Spleen (tissue), 7 donors: ENCODE results near the gene WBP4.

Source experiments
- POLR2A ChIP-seq, 3 donors: fragments of 450-650 bp; IDR thresholded peaks; one replicate each; pipeline ENCODE4 v1.5.1; 2017; ENCODE audit warnings: antibody characterized with exemption in 3 of 3, mild to moderate bottlenecking in 1 of 3
- POLR2AphosphoS5 ChIP-seq, 3 donors: sonication (generic); formaldehyde crosslinking; IDR thresholded peaks; one replicate each; pipeline ENCODE4 v1.5.1; 2017; ENCODE audit warnings: antibody characterized with exemption in 3 of 3
- TF ChIP-seq, protein P1 (sequence below), 11 experiments: fragments of 200-600 bp in 7 of 11; fragments of 450-650 bp in 4 of 11; sonication (generic) in 4 of 11; IDR thresholded peaks in 8 of 11; conservative IDR thresholded peaks in 3 of 11; 1 replicate in 7 of 11; 2 replicates in 4 of 11; pipeline versions ENCODE4 v1.4.0 to v1.8.0; 2016 to 2021; ENCODE audit warnings: antibody characterized with exemption in 11 of 11, inconsistent platforms in 4 of 11, mild to moderate bottlenecking in 1 of 11
- donor health status: DM: no; HTN: no; CAD: no; lungs with moderate emphysema.
- donor health status: DM: no; HTN: no; CAD: no.
- donor health status: DM: no; HTN: no; CAD: no.

DNA sequence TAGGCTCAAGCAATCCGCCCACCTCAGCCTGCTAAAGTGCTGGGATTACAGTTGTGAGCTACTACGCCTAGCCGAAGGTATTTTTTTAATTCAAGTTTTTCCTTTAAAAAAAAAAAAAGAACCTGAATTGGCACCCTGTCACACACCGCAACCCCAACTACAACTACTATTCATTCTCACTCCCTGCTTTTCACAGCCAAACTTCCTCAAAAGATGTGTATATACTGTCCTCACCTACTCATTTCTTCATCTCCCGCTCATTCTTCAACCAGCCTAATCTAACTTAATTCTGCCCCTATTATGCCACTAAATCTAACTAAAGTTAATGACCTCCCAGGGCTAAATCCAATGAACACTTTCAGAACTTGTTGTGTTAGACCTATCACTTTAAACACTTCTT is 12.7 kb upstream of the WBP4 start:
- TF ChIP-seq, protein P1, sequence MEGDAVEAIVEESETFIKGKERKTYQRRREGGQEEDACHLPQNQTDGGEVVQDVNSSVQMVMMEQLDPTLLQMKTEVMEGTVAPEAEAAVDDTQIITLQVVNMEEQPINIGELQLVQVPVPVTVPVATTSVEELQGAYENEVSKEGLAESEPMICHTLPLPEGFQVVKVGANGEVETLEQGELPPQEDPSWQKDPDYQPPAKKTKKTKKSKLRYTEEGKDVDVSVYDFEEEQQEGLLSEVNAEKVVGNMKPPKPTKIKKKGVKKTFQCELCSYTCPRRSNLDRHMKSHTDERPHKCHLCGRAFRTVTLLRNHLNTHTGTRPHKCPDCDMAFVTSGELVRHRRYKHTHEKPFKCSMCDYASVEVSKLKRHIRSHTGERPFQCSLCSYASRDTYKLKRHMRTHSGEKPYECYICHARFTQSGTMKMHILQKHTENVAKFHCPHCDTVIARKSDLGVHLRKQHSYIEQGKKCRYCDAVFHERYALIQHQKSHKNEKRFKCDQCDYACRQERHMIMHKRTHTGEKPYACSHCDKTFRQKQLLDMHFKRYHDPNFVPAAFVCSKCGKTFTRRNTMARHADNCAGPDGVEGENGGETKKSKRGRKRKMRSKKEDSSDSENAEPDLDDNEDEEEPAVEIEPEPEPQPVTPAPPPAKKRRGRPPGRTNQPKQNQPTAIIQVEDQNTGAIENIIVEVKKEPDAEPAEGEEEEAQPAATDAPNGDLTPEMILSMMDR (IDR thresholded peaks at IDR 0.05 in 8 of 11, conservative IDR thresholded peaks at IDR 0.05 in 3 of 11), result no peak
- TF ChIP-seq POLR2A (IDR thresholded peaks at IDR 0.05) (no peak), POLR2AphosphoS5 (IDR thresholded peaks at IDR 0.05) (no peak)
